Left lung (tissue), 10 donors: Measurements from ENCODE around the gene HAPSTR1. TPM values are rescaled to one million over a fixed set of nuclear protein-coding genes. Genes with fewer than 3 reads are reported as not detected.
"Not testable (repeated sequence)": the region's sequence is repeated elsewhere in the genome, so short reads cannot be mapped to it uniquely, and the experiment has no call there.

Source experiments
- ATAC-seq: fragments of 200-7000 bp; cut with Tn5 transposase; one replicate; pipeline ENCODE4 v1.9.1; 2020; ENCODE audit warnings: moderate library complexity
- DNase-seq, 4 donors: peaks; one replicate each; pipeline ENCODE4 v3.0.0-alpha.2; 2013 to 2020
- H3K27ac ChIP-seq, 2 donors: fragments of 200-600 bp; sonication (generic) in 1 of 2; one replicate each; pipeline versions ENCODE4 v1.5.0 to v1.8.0; 2020 to 2021
- H3K27me3 ChIP-seq, 2 donors: fragments of 200-600 bp; sonication (generic) in 1 of 2; one replicate each; pipeline versions ENCODE4 v1.5.0 to v1.8.0; 2020 to 2021
- H3K36me3 ChIP-seq, 2 donors: fragments of 200-600 bp; sonication (generic) in 1 of 2; one replicate each; pipeline versions ENCODE4 v1.5.0 to v1.8.0; 2020 to 2021
- H3K4me1 ChIP-seq, 2 donors: fragments of 200-600 bp; one replicate each; pipeline ENCODE4 v1.8.0; 2021
- H3K4me3 ChIP-seq, 2 donors: fragments of 200-600 bp; sonication (generic) in 1 of 2; one replicate each; pipeline versions ENCODE4 v1.5.0 to v1.8.0; 2020 to 2021; ENCODE audit warnings: mild to moderate bottlenecking in 1 of 2
- H3K9me3 ChIP-seq, 2 donors: fragments of 200-600 bp; sonication (generic) in 1 of 2; one replicate each; pipeline versions ENCODE4 v1.5.0 to v1.8.0; 2020 to 2021
- intact Hi-C, 2 donors: fragments of 100-400 bp; cut with DNase I; formaldehyde crosslinking; loops; one replicate each; pipeline versions ENCODE4 v1.11.2 to v1.14.2; 2022
- polyA plus RNA-seq, 6 donors: library from polyadenylated mRNA; unstranded; fragments of 120-200 nt; gene quantifications; one replicate each; pipeline ENCODE4 v1.2.1, GENCODE V29; 2013; ENCODE audit not compliant: insufficient read length in 6 of 6
- total RNA-seq, 2 donors: library from RNA; stranded (reverse); fragmentation: NEBNext Ultra II Directional; extraction: Animal tissue kit (Norgen Biotek cat#: 25700); gene quantifications; one replicate each; pipeline ENCODE4 v1.2.1, GENCODE V29; 2021
- TF ChIP-seq, protein P1 (sequence below), 2 donors: fragments of 200-600 bp; sonication (generic) in 1 of 2; IDR thresholded peaks; one replicate each; pipeline versions ENCODE4 v1.5.0 to v1.8.0; 2021; ENCODE audit warnings: antibody characterized with exemption in 2 of 2
- donor health status: DM: no; HTN: yes; CAD: no.
- donor health status: DM: no; HTN: no; CAD: no.

Gene HAPSTR1
- total and polyA plus RNA-seq, 8 donors, result 41.9 to 62.8 (median 45.0) TPM

DNA sequence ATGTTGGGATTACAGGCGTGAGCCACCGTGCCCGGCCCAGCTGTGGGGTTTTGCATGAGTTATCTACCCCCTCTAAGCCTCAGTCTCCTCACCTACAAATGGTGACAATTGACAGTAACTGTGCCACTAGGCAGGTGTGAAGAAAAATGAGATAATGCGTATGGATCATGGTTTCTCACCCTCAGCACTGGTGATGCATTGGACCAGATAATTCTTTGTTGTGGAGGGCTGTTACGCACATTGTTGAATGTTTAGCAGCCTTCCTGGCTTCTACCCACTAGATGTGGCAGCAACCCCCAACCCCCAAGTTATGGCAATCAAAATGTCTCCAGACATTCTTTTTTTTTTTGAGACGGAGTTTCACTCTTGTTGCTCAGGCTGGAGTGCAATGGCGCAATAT lies 9.0 kb upstream of the HAPSTR1 start:
- no peak overlapping the region for H3K4me3 ChIP-seq
- DNase-seq (no peak), ATAC-seq (no peak)
- H3K27me3 ChIP-seq, result no peaks in the 10 kb centered on the region
- no peaks in the 10 kb centered on the region for H3K9me3 ChIP-seq
- intact Hi-C loops, result no loop called here
- no peak overlapping the region for H3K27ac ChIP-seq
- TF ChIP-seq, protein P1, sequence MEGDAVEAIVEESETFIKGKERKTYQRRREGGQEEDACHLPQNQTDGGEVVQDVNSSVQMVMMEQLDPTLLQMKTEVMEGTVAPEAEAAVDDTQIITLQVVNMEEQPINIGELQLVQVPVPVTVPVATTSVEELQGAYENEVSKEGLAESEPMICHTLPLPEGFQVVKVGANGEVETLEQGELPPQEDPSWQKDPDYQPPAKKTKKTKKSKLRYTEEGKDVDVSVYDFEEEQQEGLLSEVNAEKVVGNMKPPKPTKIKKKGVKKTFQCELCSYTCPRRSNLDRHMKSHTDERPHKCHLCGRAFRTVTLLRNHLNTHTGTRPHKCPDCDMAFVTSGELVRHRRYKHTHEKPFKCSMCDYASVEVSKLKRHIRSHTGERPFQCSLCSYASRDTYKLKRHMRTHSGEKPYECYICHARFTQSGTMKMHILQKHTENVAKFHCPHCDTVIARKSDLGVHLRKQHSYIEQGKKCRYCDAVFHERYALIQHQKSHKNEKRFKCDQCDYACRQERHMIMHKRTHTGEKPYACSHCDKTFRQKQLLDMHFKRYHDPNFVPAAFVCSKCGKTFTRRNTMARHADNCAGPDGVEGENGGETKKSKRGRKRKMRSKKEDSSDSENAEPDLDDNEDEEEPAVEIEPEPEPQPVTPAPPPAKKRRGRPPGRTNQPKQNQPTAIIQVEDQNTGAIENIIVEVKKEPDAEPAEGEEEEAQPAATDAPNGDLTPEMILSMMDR (IDR thresholded peaks at IDR 0.05), result no peak
- H3K36me3 ChIP-seq, result no peaks in the 10 kb centered on the region
- H3K4me1 ChIP-seq, result peaks cover 0 to 30% of the 10 kb centered on the region in 2 donors

DNA sequence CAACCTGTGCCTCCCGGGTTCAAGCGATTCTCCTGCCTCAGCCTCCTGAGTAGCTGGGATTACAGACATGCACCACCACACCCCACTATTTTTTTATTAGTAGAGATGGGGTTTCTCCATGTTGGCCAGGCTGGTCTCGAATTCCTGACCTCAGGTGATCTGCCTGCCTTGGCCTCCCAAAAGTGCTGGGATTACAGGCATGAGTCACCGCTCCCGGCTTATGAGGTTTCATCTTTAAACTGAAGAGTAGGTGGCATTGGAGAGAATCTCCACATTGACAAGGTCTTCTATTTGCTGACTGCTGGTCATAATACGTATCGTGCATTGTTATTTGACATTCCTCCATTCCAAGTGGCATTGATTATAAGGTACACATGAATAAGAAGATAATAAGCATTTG lies 3.7 kb upstream of the HAPSTR1 start:
- H3K4me1 ChIP-seq, H3K27ac ChIP-seq, H3K4me3 ChIP-seq, H3K9me3 ChIP-seq, intact Hi-C loops, DNase-seq, H3K27me3 ChIP-seq, ATAC-seq, H3K36me3 ChIP-seq: not testable (repeated sequence)

DNA sequence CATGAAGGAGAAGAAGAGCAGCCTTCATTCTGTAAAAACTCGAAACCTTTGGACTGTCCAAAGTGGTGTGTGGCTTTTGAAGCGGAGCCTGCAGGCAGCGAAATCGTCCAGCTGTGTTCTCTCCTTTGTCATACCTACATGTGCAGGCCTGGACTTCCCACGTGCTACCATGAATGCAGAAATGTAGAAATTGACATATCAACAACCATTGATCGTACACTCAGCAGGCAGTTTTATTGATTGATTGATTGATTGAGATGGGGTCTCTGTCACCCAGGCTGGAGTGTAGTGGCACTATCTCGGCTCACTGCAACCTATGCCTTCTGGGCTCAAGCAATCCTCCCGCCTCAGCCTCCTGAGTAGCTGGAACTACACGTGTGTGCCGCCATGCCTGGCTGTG lies 2.6 kb upstream of the HAPSTR1 start:
- intact Hi-C loops, result no loop called here
- TF ChIP-seq, protein P1 (IDR thresholded peaks at IDR 0.05), result no peak
- H3K36me3 ChIP-seq, result peaks cover 0 to 6% of the 10 kb centered on the region in 2 donors
- no peaks in the 10 kb centered on the region for H3K27me3 ChIP-seq
- peaks cover under 1 to 15% of the 10 kb centered on the region in 2 donors for H3K4me1 ChIP-seq
- H3K9me3 ChIP-seq, result no peaks in the 10 kb centered on the region
- ATAC-seq, result no peak
- no peak for DNase-seq
- no peak overlapping the region for H3K27ac ChIP-seq
- H3K4me3 ChIP-seq, result no peak overlapping the region

DNA sequence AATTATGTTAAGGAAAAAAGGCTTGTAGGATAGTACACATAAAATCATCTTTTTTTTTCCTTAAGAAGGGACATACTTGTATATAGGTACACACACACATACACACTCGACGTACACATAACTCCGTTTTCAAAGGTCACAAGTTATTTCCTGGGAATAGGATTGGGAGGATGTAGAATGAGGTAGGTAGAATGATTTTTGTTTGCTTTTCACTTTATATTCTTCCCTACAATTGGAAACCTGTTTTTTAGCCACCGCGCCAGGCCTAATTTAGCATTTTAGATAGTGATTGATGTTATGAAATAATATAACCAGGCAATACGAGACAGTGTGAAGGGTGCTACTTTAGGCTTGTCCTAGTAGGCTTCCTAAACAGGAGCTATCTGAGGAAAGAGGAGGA lies 1.8 kb upstream of the HAPSTR1 start:
- Histone ChIP-seq H3K9me3 (no peaks in the 10 kb centered on the region), H3K27me3 (no peaks in the 10 kb centered on the region), H3K4me3 (no peak overlapping the region), H3K4me1 (peaks cover 9 to 23% of the 10 kb centered on the region in 2 donors), H3K36me3 (peaks cover 0 to 10% of the 10 kb centered on the region in 2 donors), H3K27ac (peak overlapping the region in 1 of 2 donors; percentile 98)
- DNase-seq, result no peak
- ATAC-seq, result no peak
- intact Hi-C loops, result no loop called here
- TF ChIP-seq, protein P1 (IDR thresholded peaks at IDR 0.05), result no peak

DNA sequence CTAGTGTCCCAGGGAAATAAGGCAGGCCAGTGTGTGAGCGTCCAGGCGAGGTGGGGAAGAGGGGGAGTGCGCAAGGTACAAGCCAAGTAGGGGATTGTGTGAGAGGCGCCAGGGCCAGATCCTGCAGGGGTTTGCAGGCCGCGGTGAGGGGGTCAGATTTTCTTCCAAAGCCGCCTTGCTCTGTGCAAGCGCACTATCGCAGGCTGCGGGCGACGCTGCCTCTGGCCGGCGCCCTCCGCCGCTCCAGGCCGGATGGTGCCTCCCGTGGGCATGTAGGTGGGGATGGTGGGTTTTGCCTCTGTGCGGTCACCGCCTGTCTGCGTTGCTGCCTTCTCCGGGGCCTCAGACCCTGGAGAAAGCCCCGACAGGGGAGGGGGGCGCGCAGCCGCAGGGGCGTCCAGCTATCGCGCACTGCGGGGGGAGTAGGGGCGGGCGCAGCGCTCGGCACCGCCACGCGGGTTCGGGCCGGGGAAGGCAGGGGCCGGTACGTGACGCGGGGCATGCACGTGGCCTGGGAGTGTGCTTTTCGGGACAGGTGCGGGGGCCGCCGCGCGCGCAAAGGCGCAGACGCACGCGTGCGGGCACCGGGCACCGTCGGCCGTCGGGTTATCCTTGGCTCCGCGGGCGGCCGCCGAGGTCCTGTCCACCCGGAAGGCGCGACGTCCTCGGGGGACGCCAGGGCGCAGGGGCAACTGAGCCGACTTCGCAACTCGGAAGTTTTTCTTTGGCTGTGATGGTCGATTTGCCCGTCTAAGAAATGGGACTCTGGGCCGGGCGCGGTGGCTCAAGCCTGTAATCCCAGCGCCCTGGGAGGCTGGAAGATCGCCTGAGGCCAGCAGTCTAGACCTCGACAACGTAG lies 1.1 kb upstream of the HAPSTR1 start:
- Histone ChIP-seq H3K4me3 (peak overlapping the region; percentile 49 to 93), H3K4me1 (peaks cover 15 to 30% of the 10 kb centered on the region in 2 donors), H3K27me3 (no peaks in the 10 kb centered on the region), H3K27ac (peak overlapping the region; percentile 61 to 98), H3K36me3 (peaks cover 0 to 17% of the 10 kb centered on the region in 2 donors), H3K9me3 (no peaks in the 10 kb centered on the region)
- intact Hi-C loops, result no loop called here
- DNase-seq (peak; percentile 16 to 90 (median 46)), ATAC-seq (peak; percentile 7)
- TF ChIP-seq, protein P1 (IDR thresholded peaks at IDR 0.05), result no peak
